Measurements from ENCODE around the gene HHAT. TPM values are rescaled to one million over a fixed set of nuclear protein-coding genes. Genes with fewer than 3 reads are reported as not detected.

HHAT gene
- total RNA-seq, 2 experiments from 2014 or later: 0.76 to 1.3 TPM

- no peaks in the 10 kb centered on the region for H3K27me3 Mint-ChIP-seq
- H3K36me3 Mint-ChIP-seq (ENCODE audit: low read depth): no peaks in the 10 kb centered on the region
Measured at GRCh38 chr1:210536254-210536961, 207.7 kb downstream of the HHAT start.

GRCh38 chr1:210540288-210540687, 211.6 kb downstream of the HHAT start:
- Mint-ChIP-seq H3K36me3 (ENCODE audit: low read depth) (no peaks in the 10 kb centered on the region), H3K9me3 (no peaks in the 10 kb centered on the region), H3K4me1 (peaks cover 1% of the 10 kb centered on the region), H3K4me3 (no peak overlapping the region), H3K27me3 (no peaks in the 10 kb centered on the region), H3K27ac (no peak overlapping the region)
- ChIA-PET CTCF (interaction anchor here (0.6 kb wide), 1 partner anchor 1053 kb away, joined by 3 read pairs; no protein-coding TSS in a partner anchor), POLR2A (no interaction called here)
- no peak for DNase-seq

More at GRCh38 chr1:210536254-210536961, 207.7 kb downstream of the HHAT start:
- CTCF ChIA-PET: no interaction called here
- Mint-ChIP-seq H3K9me3 (no peaks in the 10 kb centered on the region), H3K27ac (no peak overlapping the region), H3K4me1 (no peaks in the 10 kb centered on the region), H3K4me3 (no peak overlapping the region)
- POLR2A ChIA-PET: no interaction called here
- no peak for DNase-seq

DNA sequence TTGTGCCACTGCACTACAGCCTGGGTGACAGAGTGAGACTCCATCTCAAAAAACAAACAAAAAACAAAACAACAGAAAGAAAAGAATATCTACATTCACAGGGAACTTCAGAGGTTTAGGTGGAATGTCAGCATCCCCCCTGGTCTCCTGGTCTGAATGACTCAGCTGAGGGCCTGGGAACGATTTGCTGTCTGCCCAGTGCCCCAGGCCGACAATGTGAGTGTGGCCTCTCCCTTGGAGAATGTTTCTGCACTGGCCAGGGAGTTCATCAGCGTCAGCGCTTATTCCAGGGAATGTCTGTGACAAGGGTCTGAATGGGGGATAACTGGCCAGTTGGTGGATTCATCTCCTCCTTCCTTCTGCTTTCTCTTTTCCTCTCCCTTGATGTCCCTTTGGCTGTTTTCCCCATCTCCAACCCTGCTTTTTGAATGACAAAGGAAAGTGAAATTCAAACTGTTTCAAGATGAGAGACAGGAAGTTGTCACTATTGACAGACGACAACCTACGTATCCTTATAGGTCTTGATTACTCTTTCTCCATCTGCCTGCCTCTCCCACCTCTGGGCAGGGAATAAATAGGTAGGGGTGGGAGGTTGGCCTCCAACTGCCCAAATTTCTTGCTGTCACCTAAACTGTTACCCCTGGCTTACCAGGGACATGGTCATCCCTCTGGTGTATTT, 213.1 kb downstream of the HHAT start:
- no peaks in the 10 kb centered on the region for H3K36me3 Mint-ChIP-seq (ENCODE audit: low read depth)
- POLR2A ChIA-PET: no interaction called here
- no peaks in the 10 kb centered on the region for H3K9me3 Mint-ChIP-seq
- H3K27ac Mint-ChIP-seq: no peak overlapping the region
- H3K4me1 Mint-ChIP-seq: peaks cover 1% of the 10 kb centered on the region
- CTCF ChIA-PET: no interaction called here
- DNase-seq: no peak
- no peak overlapping the region for H3K4me3 Mint-ChIP-seq
- no peaks in the 10 kb centered on the region for H3K27me3 Mint-ChIP-seq

DNA sequence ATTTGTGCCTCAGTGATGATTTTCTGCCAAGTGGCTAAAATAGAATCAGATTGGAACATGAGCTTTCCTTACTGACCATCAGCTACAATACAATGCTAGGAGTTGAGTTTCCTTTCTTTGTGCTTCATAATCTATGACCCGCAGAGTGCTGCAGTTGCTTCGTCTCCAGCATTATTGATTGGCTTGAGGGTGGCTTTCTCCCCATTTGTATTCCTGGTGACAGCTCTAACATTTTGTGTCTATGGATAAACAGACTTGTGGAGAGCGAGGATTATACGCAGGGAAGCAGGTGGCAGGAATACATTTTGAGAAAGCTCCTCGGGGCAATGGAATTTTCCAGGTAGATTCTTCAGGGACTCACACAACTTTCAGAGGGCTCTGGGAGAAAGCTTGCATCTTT, 223.2 kb downstream of the HHAT start:
- H3K27ac Mint-ChIP-seq: no peak overlapping the region
- ChIA-PET CTCF (no interaction called here), POLR2A (no interaction called here)
- no peaks in the 10 kb centered on the region for H3K4me1 Mint-ChIP-seq
- no peak overlapping the region for H3K4me3 Mint-ChIP-seq
- H3K9me3 Mint-ChIP-seq: no peaks in the 10 kb centered on the region
- no peaks in the 10 kb centered on the region for H3K36me3 Mint-ChIP-seq (ENCODE audit: low read depth)
- no peak for DNase-seq
- no peaks in the 10 kb centered on the region for H3K27me3 Mint-ChIP-seq

DNA sequence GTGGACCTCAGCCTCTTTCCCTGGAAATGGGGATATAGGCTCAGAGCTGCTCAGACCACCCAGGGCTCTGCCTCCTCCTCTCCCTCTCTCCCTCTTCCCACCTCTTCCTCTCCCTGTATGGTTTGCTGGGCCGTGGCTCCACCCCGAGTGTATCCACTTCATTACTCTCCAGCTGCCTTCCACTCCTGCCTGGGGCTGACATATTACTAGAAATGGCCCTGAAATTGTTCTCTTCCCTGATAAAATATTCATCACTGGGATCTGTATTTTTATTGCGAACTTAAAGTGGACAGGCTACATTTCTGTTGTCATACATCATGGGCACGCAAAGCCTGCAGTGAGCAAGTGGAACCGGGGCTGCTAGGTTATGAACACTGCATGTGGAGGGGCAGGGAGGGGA, 225.0 kb downstream of the HHAT start:
- no peaks in the 10 kb centered on the region for H3K27me3 Mint-ChIP-seq
- no peak overlapping the region for H3K4me3 Mint-ChIP-seq
- POLR2A ChIA-PET: no interaction called here
- no peaks in the 10 kb centered on the region for H3K36me3 Mint-ChIP-seq (ENCODE audit: low read depth)
- H3K27ac Mint-ChIP-seq: no peak overlapping the region
- no peak for DNase-seq
- no peaks in the 10 kb centered on the region for H3K4me1 Mint-ChIP-seq
- CTCF ChIA-PET: no interaction called here
- H3K9me3 Mint-ChIP-seq: no peaks in the 10 kb centered on the region

DNA sequence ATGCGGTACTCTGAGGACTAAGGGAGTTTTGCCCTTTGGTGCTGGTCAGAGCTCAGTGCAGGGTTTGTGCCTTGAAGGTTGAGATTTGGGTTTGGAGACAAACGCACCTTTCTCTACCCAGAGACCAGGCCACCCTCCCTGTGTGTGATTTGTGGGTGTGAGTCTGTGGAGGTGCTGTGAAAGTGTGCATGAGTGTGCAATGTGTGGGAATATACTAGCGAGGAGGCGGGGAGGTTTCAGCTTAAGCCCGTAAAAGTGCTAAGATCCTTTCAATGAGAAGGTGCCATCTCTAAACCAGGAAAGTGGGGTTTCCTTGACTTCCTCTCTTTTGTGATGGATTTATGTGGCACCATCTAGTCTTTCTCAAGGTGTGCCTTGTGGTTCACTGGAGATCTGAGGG, 225.7 kb downstream of the HHAT start:
- DNase-seq: no peak
- Mint-ChIP-seq H3K4me1 (no peaks in the 10 kb centered on the region), H3K4me3 (no peak overlapping the region), H3K36me3 (ENCODE audit: low read depth) (no peaks in the 10 kb centered on the region), H3K27me3 (no peaks in the 10 kb centered on the region), H3K27ac (no peak overlapping the region), H3K9me3 (no peaks in the 10 kb centered on the region)
- POLR2A ChIA-PET: no interaction called here
- CTCF ChIA-PET: no interaction called here

DNA sequence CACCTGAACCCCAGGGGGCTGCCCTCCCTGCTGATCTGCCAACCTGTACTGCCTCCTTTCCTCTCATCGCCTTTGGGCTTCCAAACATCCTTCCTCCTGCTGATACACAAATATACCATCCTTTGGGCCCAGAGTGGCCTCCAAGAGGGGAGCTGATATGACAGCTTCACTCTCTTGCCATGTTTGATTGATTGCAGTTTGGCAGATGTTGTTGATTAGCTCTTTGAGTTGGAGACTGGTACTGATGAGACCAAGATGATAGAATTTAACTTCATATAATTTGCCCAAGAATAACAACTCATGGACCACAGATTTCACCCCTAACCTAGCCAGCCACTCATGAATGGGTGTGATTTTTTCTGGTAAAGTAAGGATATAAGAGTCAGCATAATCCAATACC, 227.8 kb downstream of the HHAT start:
- POLR2A ChIA-PET: no interaction called here
- Mint-ChIP-seq H3K4me1 (no peaks in the 10 kb centered on the region), H3K27me3 (no peaks in the 10 kb centered on the region), H3K27ac (no peak overlapping the region), H3K9me3 (no peaks in the 10 kb centered on the region), H3K36me3 (ENCODE audit: low read depth) (no peaks in the 10 kb centered on the region), H3K4me3 (no peak overlapping the region)
- DNase-seq: no peak
- CTCF ChIA-PET: no interaction called here

DNA sequence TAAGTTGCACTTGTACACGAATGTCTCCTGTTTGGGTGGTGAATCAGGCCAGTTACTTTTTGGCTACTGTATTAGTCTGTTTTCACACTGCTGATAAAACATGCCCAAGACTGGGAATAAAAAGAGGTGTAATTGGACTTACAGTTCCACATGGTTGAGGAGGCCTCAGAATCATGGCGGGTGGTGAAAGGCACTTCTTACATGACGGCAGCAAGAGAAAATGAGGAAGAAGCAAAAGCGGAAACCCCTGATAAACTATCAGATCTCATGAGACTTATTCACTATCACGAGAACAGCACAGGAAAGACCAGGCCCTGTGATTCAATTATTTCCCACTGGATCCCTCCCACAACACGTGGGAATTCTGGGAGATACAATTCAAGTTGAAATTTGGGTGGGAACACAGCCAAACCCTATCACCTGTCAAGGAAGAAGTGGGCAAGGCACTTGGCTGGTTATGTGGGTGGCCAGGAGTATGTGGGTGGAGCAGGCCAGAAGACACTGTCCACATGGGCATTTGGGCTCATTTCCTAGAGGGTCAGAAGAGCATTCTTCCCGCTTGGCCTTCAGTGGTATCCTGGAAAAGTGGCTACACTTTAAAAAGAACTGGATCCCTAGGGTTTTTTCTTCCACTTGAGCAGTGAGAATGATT, 228.8 kb downstream of the HHAT start:
- Mint-ChIP-seq H3K27me3 (no peaks in the 10 kb centered on the region), H3K4me3 (no peak overlapping the region)

GRCh38 chr1:210558302-210558701, 229.6 kb downstream of the HHAT start:
- H3K27me3 Mint-ChIP-seq: no peaks in the 10 kb centered on the region
- H3K27ac Mint-ChIP-seq: no peak overlapping the region
- no peaks in the 10 kb centered on the region for H3K36me3 Mint-ChIP-seq (ENCODE audit: low read depth)
- no peak for DNase-seq
- H3K4me1 Mint-ChIP-seq: no peaks in the 10 kb centered on the region
- H3K4me3 Mint-ChIP-seq: no peak overlapping the region
- ChIA-PET CTCF (no interaction called here), POLR2A (no interaction called here)
- no peaks in the 10 kb centered on the region for H3K9me3 Mint-ChIP-seq

More for the DNA sequence above, 228.8 kb downstream of the HHAT start:
- CTCF ChIA-PET: no interaction called here
- no peak for DNase-seq
- POLR2A ChIA-PET: no interaction called here
- Mint-ChIP-seq H3K4me1 (no peaks in the 10 kb centered on the region), H3K27ac (no peak overlapping the region), H3K36me3 (ENCODE audit: low read depth) (no peaks in the 10 kb centered on the region), H3K9me3 (no peaks in the 10 kb centered on the region)

GRCh38 chr1:210565306-210565705, 236.6 kb downstream of the HHAT start:
- H3K4me3 Mint-ChIP-seq: no peak overlapping the region
- H3K27me3 Mint-ChIP-seq: no peaks in the 10 kb centered on the region
- ChIA-PET CTCF (no interaction called here), POLR2A (no interaction called here)
- DNase-seq: no peak
- no peak overlapping the region for H3K27ac Mint-ChIP-seq
- H3K4me1 Mint-ChIP-seq: no peaks in the 10 kb centered on the region
- no peaks in the 10 kb centered on the region for H3K9me3 Mint-ChIP-seq
- no peaks in the 10 kb centered on the region for H3K36me3 Mint-ChIP-seq (ENCODE audit: low read depth)

DNA sequence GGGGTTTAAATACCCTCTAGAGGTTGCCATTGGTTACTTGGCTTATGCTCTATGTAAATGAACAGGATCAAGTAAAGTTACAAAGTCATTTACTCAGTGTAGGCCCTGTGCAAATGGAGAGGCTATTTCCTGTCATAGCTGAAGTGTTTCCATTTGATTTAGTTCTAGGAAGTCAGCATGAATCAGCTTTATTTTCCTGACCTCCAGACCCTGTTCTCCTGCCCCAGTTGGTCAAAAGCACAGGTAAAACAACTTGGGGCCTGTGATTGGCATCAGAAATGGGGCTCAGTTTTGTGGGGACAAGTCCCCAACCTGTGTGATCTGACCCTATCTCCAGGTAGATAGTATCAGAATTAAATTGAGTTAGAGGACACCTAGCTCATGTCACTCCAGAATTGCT, 239.9 kb downstream of the HHAT start:
- H3K9me3 Mint-ChIP-seq: no peaks in the 10 kb centered on the region
- CTCF ChIA-PET: no interaction called here
- H3K4me1 Mint-ChIP-seq: no peaks in the 10 kb centered on the region
- H3K27ac Mint-ChIP-seq: no peak overlapping the region
- no peaks in the 10 kb centered on the region for H3K27me3 Mint-ChIP-seq
- POLR2A ChIA-PET: no interaction called here
- H3K36me3 Mint-ChIP-seq (ENCODE audit: low read depth): no peaks in the 10 kb centered on the region
- H3K4me3 Mint-ChIP-seq: no peak overlapping the region
- no peak for DNase-seq

DNA sequence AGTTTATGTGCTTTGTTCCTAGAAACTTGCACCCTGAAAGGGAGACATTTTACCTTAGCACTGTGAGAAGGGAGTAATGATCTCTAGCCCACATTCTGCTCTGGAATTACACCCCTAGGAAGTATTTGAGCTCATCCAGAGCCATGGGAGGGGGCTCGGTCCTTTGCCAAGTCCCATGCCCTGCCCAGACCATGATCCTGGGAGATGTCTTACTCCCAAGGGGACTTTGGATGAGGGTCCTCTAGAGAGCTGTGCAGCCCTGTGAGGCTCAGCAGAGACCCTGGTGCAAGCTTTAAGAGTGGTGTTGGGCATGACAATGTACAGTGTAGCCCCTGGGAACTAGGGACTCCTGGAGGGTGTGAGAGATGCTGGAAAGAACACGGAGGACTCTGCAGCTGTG, 241.4 kb downstream of the HHAT start:
- CTCF ChIA-PET: interaction anchor here (0.5 kb wide), 1 partner anchor 557 kb away, joined by 3 read pairs; no protein-coding TSS in a partner anchor
- Mint-ChIP-seq H3K27me3 (no peaks in the 10 kb centered on the region), H3K9me3 (no peaks in the 10 kb centered on the region), H3K36me3 (ENCODE audit: low read depth) (no peaks in the 10 kb centered on the region), H3K4me3 (no peak overlapping the region), H3K4me1 (no peaks in the 10 kb centered on the region), H3K27ac (no peak overlapping the region)
- POLR2A ChIA-PET: no interaction called here
- DNase-seq: no peak

DNA sequence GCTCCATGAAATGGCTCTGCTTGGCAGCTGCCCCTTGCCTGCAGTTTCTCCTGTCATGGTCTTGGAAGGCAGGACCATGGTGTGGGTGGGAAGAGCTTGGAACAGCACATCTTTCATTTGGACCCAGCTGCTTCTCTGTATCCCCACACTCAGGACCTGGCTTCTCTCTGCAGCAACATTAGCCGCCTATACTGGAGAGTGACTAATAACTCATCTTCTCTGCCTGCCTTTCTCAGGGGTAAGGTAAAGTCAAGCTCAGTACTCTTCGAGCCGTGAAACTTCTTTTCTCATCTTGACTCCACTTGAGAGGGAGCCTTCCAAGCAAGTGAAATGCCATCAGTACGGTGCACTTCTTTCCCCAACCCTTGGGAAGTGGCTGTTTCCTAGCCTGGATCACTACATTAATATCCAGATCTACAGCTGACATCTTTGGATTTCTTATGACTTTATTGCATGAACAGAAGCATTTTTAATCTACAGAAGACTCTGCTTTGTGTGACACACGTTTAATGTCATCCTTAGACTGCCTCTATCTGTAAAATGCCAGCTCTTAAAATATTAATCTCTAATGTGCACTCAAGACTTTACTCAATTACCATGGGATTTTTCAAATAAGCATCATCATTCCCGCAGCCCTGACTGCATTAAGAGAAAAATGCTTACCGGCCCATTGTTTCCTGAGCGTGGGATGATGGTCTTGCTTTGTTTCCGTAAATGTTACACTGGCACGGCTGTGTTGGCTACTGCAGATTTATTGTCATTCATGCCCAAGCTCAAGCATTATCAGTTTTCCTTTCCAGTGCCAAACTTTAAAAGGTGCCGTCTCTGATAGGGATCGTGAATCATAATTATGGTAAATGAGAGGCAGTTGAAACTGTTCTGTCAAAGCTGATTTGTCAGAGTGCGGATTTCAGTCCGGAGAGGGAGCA, 242.9 kb downstream of the HHAT start:
- no peak for DNase-seq
- H3K36me3 Mint-ChIP-seq (ENCODE audit: low read depth): no peaks in the 10 kb centered on the region
- H3K27ac Mint-ChIP-seq: no peak overlapping the region
- H3K9me3 Mint-ChIP-seq: no peaks in the 10 kb centered on the region
- ChIA-PET POLR2A (no interaction called here), CTCF (no interaction called here)
- H3K4me3 Mint-ChIP-seq: no peak overlapping the region
- no peaks in the 10 kb centered on the region for H3K4me1 Mint-ChIP-seq
- H3K27me3 Mint-ChIP-seq: no peaks in the 10 kb centered on the region
